GM12878 (cell line): Measurements from ENCODE around the gene CARMIL3.

Experiments
- CTCF ChIP-seq, 3 experiments: IDR thresholded peaks in 2 of 3; conservative IDR thresholded peaks in 1 of 3; 2 replicates each; pipeline ENCODE4 v1.5.1; 2011; ENCODE audit warnings: low read depth in 3 of 3, low read length in 3 of 3, mild to moderate bottlenecking in 3 of 3, control low read depth in 2 of 3, moderate library complexity in 2 of 3, inconsistent platforms in 1 of 3, mixed read lengths in 1 of 3; ENCODE audit not compliant: control insufficient read depth in 2 of 3, insufficient read depth in 1 of 3; ENCODE audit errors: extremely low read depth in 1 of 3
- FOS ChIP-seq: IDR thresholded peaks from 3 replicates; pipeline ENCODE4 v1.6.1; 2011; ENCODE audit warnings: borderline replicate concordance; ENCODE audit not compliant: insufficient read length; ENCODE audit errors: extremely low read depth
- FOXM1 ChIP-seq: IDR thresholded peaks from 2 replicates; pipeline ENCODE4 v1.6.1; 2012; ENCODE audit warnings: low read depth, mild to moderate bottlenecking, inconsistent platforms, low read length, moderate library complexity
- HCFC1 ChIP-seq: fragments of 150-350 bp; IDR thresholded peaks from 2 replicates; pipeline ENCODE4 v1.6.1; 2014; ENCODE audit warnings: low read length
- JUNB ChIP-seq: IDR thresholded peaks from 2 replicates; pipeline ENCODE4 v1.6.1; 2016; ENCODE audit warnings: antibody characterized with exemption, mild to moderate bottlenecking
- MAX ChIP-seq: IDR thresholded peaks from 2 replicates; pipeline ENCODE4 v1.6.1; 2012; ENCODE audit warnings: low read depth, low read length, improper control_type of control experiment
- POLR2A ChIP-seq: IDR thresholded peaks from 2 replicates; pipeline ENCODE4 v1.6.1; 2011; ENCODE audit warnings: low read depth, mild to moderate bottlenecking, low read length
- SMAD1 ChIP-seq: fragments of 450-650 bp; IDR thresholded peaks from 2 replicates; pipeline ENCODE4 v1.6.1; 2018; ENCODE audit warnings: mild to moderate bottlenecking, low read depth; ENCODE audit not compliant: partially characterized antibody
- SMARCA5 ChIP-seq: fragments of 450-650 bp; IDR thresholded peaks from 2 replicates; pipeline ENCODE4 v1.6.1; 2017; ENCODE audit warnings: mild to moderate bottlenecking
- SUPT20H ChIP-seq: IDR thresholded peaks from 2 replicates; pipeline ENCODE4 v1.6.1; 2011; ENCODE audit warnings: low read depth, mild to moderate bottlenecking, low read length, moderate library complexity, borderline replicate concordance; ENCODE audit not compliant: control insufficient read depth
- TCF12 ChIP-seq: IDR thresholded peaks from 2 replicates; pipeline ENCODE4 v1.6.1; 2011; ENCODE audit warnings: low read depth, mild to moderate bottlenecking, low read length
- ZSCAN29 ChIP-seq: fragments of 450-650 bp; IDR thresholded peaks from 2 replicates; pipeline ENCODE4 v1.6.1; 2017; ENCODE audit warnings: mild to moderate bottlenecking, moderate library complexity
- TF ChIP-seq, protein P1 (sequence below): IDR thresholded peaks from 2 replicates; pipeline ENCODE4 v1.6.1; 2011; ENCODE audit warnings: low read depth, low read length, improper control_type of control experiment, borderline replicate concordance

DNA sequence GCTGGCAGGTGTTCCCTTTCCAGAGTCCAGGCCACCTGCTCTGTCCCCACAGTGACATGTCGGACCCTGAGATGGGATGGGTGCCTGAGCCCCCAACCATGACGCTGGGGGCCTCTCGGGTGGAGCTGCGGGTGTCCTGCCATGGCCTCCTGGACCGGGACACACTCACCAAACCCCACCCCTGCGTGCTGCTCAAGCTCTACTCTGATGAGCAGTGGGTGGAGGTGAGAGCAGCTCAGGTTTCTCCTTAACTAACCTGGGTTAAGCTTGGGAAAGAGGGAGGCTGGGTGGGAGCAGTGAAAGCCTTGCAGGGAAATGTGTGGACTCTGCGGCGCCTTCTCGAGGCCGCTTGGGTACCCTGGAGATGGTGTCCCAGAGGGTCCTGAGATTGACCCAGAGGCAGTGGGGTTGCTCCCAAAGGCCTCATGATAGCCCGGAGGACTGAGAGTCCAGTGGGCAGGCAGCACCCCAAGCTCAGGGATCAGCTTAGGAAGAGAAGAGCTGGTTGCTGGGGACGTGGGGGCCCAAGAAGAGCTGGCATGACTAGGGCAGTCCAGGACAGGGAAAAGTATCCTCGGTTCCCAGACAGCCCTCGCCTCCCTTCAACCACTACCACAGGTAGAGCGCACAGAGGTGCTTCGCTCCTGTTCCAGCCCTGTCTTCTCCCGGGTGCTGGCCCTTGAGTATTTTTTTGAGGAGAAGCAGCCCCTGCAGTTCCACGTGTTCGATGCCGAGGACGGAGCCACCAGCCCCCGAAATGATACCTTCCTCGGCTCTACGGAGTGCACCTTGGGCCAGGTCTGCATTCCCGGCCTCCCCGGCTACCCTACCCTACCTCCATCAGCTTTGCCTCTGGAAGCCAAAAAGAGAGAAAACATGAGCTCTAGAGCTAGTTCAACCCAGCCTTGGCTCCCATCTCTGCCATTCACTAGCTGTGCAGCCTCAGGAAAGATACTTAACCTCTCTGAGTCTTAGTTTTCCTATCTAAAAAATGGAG is 21.4 kb downstream of the CARMIL3 start:
- TF ChIP-seq FOXM1 (no peak), TCF12 (no peak), POLR2A (no peak), SMARCA5 (no peak), HCFC1 (no peak), CTCF (IDR thresholded peaks at IDR 0.05 in 2 of 3, conservative IDR thresholded peaks at IDR 0.05 in 1 of 3; ENCODE audit: control insufficient read depth in 2 of 3, extremely low read depth in 1 of 3, insufficient read depth in 1 of 3, low read depth in 3 of 3, low read length in 3 of 3) (no peak), JUNB (no peak), ZSCAN29 (no peak), MAX (no peak), FOS (no peak), SMAD1 (no peak), SUPT20H (no peak)
- TF ChIP-seq, protein P1, sequence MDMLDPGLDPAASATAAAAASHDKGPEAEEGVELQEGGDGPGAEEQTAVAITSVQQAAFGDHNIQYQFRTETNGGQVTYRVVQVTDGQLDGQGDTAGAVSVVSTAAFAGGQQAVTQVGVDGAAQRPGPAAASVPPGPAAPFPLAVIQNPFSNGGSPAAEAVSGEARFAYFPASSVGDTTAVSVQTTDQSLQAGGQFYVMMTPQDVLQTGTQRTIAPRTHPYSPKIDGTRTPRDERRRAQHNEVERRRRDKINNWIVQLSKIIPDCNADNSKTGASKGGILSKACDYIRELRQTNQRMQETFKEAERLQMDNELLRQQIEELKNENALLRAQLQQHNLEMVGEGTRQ, result no peak
